Measurements from ENCODE around the gene TRPM4.

The TRPM4 gene

GRCh38 chr19:49188626-49189200 is 31.1 kb downstream of the TRPM4 start:
- no peak for TF ChIP-seq CTCF (IDR thresholded peaks at IDR 0.05; ENCODE audit: insufficient read depth, missing control alignments)
- FAIRE-seq = no peak

GRCh38 chr19:49189259-49189658 is 31.7 kb downstream of the TRPM4 start:
- DNase-seq (ENCODE audit: insufficient read length, low spot score) (no peak), FAIRE-seq (no peak)
- no peak for TF ChIP-seq CTCF (IDR thresholded peaks at IDR 0.05; ENCODE audit: insufficient read depth, missing control alignments)

More at GRCh38 chr19:49188626-49189200, 31.1 kb downstream of the TRPM4 start:
- DNase-seq (ENCODE audit: insufficient read length, low spot score) = no peak

- FAIRE-seq (no peak), DNase-seq (ENCODE audit: insufficient read length, low spot score) (no peak)
- TF ChIP-seq CTCF (IDR thresholded peaks at IDR 0.05; ENCODE audit: insufficient read depth, missing control alignments) = no peak
Measured at GRCh38 chr19:49190781-49191180, 33.2 kb downstream of the TRPM4 start.

- no peak for TF ChIP-seq CTCF (IDR thresholded peaks at IDR 0.05; ENCODE audit: insufficient read depth, missing control alignments)
- DNase-seq (ENCODE audit: insufficient read length, low spot score) (no peak), FAIRE-seq (no peak)
Measured at GRCh38 chr19:49193822-49194394, 36.3 kb downstream of the TRPM4 start.

GRCh38 chr19:49194408-49194807 is 36.8 kb downstream of the TRPM4 start:
- FAIRE-seq = no peak
- no peak for TF ChIP-seq CTCF (IDR thresholded peaks at IDR 0.05; ENCODE audit: insufficient read depth, missing control alignments)

GRCh38 chr19:49196527-49197240 is 39.1 kb downstream of the TRPM4 start:
- FAIRE-seq (no peak), DNase-seq (ENCODE audit: insufficient read length, low spot score) (no peak)
- no peak for TF ChIP-seq CTCF (IDR thresholded peaks at IDR 0.05; ENCODE audit: insufficient read depth, missing control alignments)

More at GRCh38 chr19:49194408-49194807, 36.8 kb downstream of the TRPM4 start:
- DNase-seq (ENCODE audit: insufficient read length, low spot score) = no peak
